ENCODE measurements around the gene ITGA5. TPM values are rescaled to one million over a fixed set of nuclear protein-coding genes. Genes with fewer than 3 reads are reported as not detected.

ITGA5 gene
- total and polyA plus RNA-seq, 2 of the 13 experiments (the other 11 are each of a cell fraction or from before 2014, with no cell fraction given): 0.20 to 0.40 TPM

DNA sequence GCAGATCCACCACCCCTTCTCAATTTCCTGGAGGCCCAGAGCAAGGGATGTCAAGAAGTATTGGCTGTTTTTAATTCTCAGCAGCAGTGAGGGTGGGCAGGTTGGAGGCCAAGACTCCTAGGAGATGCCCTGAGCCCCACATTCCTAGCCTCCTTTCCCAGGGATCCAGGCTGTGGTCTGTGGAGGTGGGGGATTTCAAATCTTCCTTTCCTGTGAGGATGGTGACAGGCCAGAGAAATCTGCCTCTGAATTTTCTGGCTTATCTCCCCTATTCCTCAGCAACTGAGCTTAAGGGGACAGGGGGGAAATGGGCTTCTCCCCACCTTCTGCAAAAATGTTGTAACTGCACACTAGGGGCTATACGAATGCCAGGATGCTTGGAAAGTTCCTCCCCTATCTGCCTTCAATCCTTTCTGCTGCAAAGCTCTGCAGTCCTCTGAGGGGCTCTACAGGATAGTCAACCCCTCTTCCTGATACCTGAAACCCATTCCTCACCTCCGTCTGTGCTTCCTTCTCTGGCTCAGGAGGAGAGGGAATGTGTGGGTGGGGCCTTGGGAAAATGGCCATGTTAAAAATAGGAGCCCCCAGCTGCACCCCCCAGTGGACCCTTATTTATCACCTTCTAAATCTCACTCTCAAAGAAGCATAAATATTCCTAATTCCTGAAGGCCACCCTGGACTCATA lies 61.4 kb downstream of the ITGA5 start (continued):
- TF ChIP-seq, protein P1, sequence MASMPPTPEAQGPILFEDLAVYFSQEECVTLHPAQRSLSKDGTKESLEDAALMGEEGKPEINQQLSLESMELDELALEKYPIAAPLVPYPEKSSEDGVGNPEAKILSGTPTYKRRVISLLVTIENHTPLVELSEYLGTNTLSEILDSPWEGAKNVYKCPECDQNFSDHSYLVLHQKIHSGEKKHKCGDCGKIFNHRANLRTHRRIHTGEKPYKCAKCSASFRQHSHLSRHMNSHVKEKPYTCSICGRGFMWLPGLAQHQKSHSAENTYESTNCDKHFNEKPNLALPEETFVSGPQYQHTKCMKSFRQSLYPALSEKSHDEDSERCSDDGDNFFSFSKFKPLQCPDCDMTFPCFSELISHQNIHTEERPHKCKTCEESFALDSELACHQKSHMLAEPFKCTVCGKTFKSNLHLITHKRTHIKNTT (CRISPR knock-in tag; IDR thresholded peaks at IDR 0.05): no peak
- TF ChIP-seq KLF9 (CRISPR knock-in tag; IDR thresholded peaks at IDR 0.05; ENCODE audit: low read depth): no peak
- TF ChIP-seq TAF1 (CRISPR knock-in tag; IDR thresholded peaks at IDR 0.05): no peak
- no peak for TF ChIP-seq ZNF776 (CRISPR knock-in tag; IDR thresholded peaks at IDR 0.05)
- no peak for TF ChIP-seq SMAD9 (CRISPR knock-in tag; IDR thresholded peaks at IDR 0.05)
- no peak for TF ChIP-seq ARHGAP35 (CRISPR knock-in tag; IDR thresholded peaks at IDR 0.05; ENCODE audit: borderline replicate concordance)

DNA sequence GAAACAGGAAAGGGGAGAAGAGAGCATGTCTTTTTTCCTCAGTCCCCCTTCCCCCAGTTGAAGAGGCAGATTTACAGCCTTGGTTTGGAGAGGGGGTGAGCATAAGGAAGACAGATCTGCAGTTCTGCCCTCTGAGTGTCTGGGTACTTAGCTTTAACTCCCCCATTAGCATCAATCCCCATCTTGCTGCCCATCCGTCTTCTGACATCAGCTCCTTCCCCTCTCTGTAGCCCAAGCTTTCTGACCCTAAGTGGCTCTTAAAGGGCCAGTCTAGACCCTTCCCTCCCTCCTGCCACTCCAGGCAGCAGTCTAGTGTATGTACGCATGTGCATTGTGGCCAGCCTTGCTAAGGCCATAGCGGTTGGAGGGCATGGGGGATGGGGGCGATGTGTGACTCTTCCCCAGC lies 62.1 kb downstream of the ITGA5 start:
- DNase-seq (ENCODE audit: low spot score): no peak
- POLR2A ChIA-PET: interaction anchor here (0.5 to 4.4 kb wide), 7 partner anchors 21 to 77 kb away, joined by 3 to 53 read pairs (median 19); partner anchors contain the start of genes CBX5, COPZ1, HNRNPA1 and NFE2
- in situ Hi-C loops (cut with HindIII; ENCODE audit: extremely low pct_ligation_motif_present, low pct_unique_long_range_greater_than_20kb): no loop called here
- intact Hi-C loops (cut with micrococcal nuclease; ENCODE audit: unreplicated experiment): no loop called here
- no peaks in the 10 kb centered on the region; a peak in 1 of 5 replicates for H3K27me3 ChIP-seq (ENCODE audit: control insufficient read depth in 1 of 2, insufficient read depth in 2 of 2, low read length in 2 of 2)
- FAIRE-seq: no peak
- H3K4me3 ChIP-seq (replicated peaks in 1 of 3; ENCODE audit: insufficient read depth in 1 of 3, low read depth in 2 of 3, low read length in 3 of 3): no peak overlapping the region
- CTCF ChIA-PET (ENCODE audit: low intra/inter-chr PET ratio, low total read pairs): no interaction called here
- H3K36me3 ChIP-seq (replicated peaks in 1 of 2; ENCODE audit: control insufficient read depth in 1 of 2, insufficient read depth in 2 of 2, low read length in 2 of 2): no peaks in the 10 kb centered on the region
- no peaks in the 10 kb centered on the region for H3K79me2 ChIP-seq (ENCODE audit: insufficient read depth, low read length)
- no peak for ATAC-seq
- no TSS peak for BruUV-seq (replicated peaks)
- H3K4me2 ChIP-seq (ENCODE audit: low read depth, low read length): no peak overlapping the region
- no peaks in the 10 kb centered on the region for H4K20me1 ChIP-seq (ENCODE audit: insufficient read depth, low read length)
- no peaks in the 10 kb centered on the region for H3K9me3 ChIP-seq (ENCODE audit: low read length)
- H2AFZ ChIP-seq (ENCODE audit: low read length): no peak overlapping the region
- 92% methylated on average over 4 of the region's 4 CpGs for WGBS (ENCODE audit: low lambda C conversion rate)
- peaks cover 62% of the 10 kb centered on the region for H3K4me1 ChIP-seq (ENCODE audit: insufficient read depth, low read length)
- no peak overlapping the region for H3K9ac ChIP-seq (ENCODE audit: insufficient read depth, low read depth, low read length)
- H3K27ac ChIP-seq (ENCODE audit: extremely low read length, insufficient read depth, low read length): no peak overlapping the region
- TF ChIP-seq ZNF644 (CRISPR knock-in tag; IDR thresholded peaks at IDR 0.05; ENCODE audit: low read depth) (no peak), ZFP90 (CRISPR knock-in tag; IDR thresholded peaks at IDR 0.05; ENCODE audit: borderline replicate concordance) (no peak), ZNF382 (CRISPR knock-in tag; IDR thresholded peaks at IDR 0.05; ENCODE audit: borderline replicate concordance) (no peak), GATAD1 (CRISPR knock-in tag; IDR thresholded peaks at IDR 0.05) (no peak), BCL6 (CRISPR knock-in tag; IDR thresholded peaks at IDR 0.05) (no peak), RAD21 (CRISPR knock-in tag; IDR thresholded peaks at IDR 0.05) (no peak), ZNF253 (CRISPR knock-in tag; IDR thresholded peaks at IDR 0.05; ENCODE audit: borderline replicate concordance) (no peak), ZNF780A (CRISPR knock-in tag; IDR thresholded peaks at IDR 0.05) (no peak), CENPX (CRISPR knock-in tag; IDR thresholded peaks at IDR 0.05) (no peak)
- TF ChIP-seq, protein P2, sequence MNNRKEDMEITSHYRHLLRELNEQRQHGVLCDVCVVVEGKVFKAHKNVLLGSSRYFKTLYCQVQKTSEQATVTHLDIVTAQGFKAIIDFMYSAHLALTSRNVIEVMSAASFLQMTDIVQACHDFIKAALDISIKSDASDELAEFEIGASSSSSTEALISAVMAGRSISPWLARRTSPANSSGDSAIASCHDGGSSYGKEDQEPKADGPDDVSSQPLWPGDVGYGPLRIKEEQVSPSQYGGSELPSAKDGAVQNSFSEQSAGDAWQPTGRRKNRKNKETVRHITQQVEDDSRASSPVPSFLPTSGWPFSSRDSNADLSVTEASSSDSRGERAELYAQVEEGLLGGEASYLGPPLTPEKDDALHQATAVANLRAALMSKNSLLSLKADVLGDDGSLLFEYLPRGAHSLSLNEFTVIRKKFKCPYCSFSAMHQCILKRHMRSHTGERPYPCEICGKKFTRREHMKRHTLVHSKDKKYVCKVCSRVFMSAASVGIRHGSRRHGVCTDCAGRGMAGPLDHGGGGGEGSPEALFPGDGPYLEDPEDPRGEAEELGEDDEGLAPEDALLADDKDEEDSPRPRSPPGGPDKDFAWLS (CRISPR knock-in tag; IDR thresholded peaks at IDR 0.05; ENCODE audit: borderline replicate concordance): no peak
- TF ChIP-seq, protein P3, sequence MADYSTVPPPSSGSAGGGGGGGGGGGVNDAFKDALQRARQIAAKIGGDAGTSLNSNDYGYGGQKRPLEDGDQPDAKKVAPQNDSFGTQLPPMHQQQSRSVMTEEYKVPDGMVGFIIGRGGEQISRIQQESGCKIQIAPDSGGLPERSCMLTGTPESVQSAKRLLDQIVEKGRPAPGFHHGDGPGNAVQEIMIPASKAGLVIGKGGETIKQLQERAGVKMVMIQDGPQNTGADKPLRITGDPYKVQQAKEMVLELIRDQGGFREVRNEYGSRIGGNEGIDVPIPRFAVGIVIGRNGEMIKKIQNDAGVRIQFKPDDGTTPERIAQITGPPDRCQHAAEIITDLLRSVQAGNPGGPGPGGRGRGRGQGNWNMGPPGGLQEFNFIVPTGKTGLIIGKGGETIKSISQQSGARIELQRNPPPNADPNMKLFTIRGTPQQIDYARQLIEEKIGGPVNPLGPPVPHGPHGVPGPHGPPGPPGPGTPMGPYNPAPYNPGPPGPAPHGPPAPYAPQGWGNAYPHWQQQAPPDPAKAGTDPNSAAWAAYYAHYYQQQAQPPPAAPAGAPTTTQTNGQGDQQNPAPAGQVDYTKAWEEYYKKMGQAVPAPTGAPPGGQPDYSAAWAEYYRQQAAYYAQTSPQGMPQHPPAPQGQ (CRISPR knock-in tag; IDR thresholded peaks at IDR 0.05; ENCODE audit: borderline replicate concordance): no peak
- TF ChIP-seq, protein P4, sequence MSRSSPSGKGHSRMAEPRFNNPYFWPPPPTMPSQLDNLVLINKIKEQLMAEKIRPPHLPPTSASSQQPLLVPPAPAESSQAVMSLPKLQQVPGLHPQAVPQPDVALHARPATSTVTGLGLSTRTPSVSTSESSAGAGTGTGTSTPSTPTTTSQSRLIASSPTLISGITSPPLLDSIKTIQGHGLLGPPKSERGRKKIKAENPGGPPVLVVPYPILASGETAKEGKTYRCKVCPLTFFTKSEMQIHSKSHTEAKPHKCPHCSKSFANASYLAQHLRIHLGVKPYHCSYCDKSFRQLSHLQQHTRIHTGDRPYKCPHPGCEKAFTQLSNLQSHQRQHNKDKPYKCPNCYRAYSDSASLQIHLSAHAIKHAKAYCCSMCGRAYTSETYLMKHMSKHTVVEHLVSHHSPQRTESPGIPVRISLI (CRISPR knock-in tag; IDR thresholded peaks at IDR 0.05; ENCODE audit: borderline replicate concordance): no peak
